ENCODE results near the gene LCN1. TPM values are rescaled to one million over a fixed set of nuclear protein-coding genes. Genes with fewer than 3 reads are reported as not detected.

The LCN1 gene
- total RNA-seq, 1 donor from 2014 or later: not detected

- Mint-ChIP-seq H3K9me3 (peaks cover 9% of the 10 kb centered on the region), H3K36me3 (no peaks in the 10 kb centered on the region), H3K4me3 (no peak overlapping the region), H3K27me3 (ENCODE audit: insufficient read depth, low read depth) (peaks cover 9% of the 10 kb centered on the region), H3K4me1 (no peaks in the 10 kb centered on the region), H3K27ac (no peak overlapping the region)
- no peaks in the 10 kb centered on the region for H3K9me3 ChIP-seq (ENCODE audit: low read depth)
- H3K27ac ChIP-seq: no peak overlapping the region
- no peaks in the 10 kb centered on the region for H3K36me3 ChIP-seq
- H2AFZ ChIP-seq (replicated peaks): no peak overlapping the region
- H3F3A ChIP-seq (ENCODE audit: low read depth): no peaks in the 10 kb centered on the region
- no peaks in the 10 kb centered on the region for H4K20me1 ChIP-seq (ENCODE audit: low read depth)
- H3K9ac ChIP-seq: no peak overlapping the region
- DNase-seq (ENCODE audit: low spot score): no peak
- H3K4me2 ChIP-seq: no peak overlapping the region
- no peak overlapping the region for H3K4me3 ChIP-seq
- TF ChIP-seq EZH2 (IDR thresholded peaks at IDR 0.05) (no peak), EZH2phosphoT487 (IDR thresholded peaks at IDR 0.05) (no peak)
- no peaks in the 10 kb centered on the region for H3K4me1 ChIP-seq
- H3K27me3 ChIP-seq: no peaks in the 10 kb centered on the region
- no peaks in the 10 kb centered on the region for H3K79me2 ChIP-seq (ENCODE audit: low read depth)
Observed at GRCh38 chr9:135566552-135566951, 45.3 kb downstream of the LCN1 start.

GRCh38 chr9:135567311-135567710 lies 46.1 kb downstream of the LCN1 start:
- H3K9me3 Mint-ChIP-seq: peaks cover 9% of the 10 kb centered on the region
- Histone ChIP-seq H3K9ac (no peak overlapping the region), H3K27me3 (no peaks in the 10 kb centered on the region), H2AFZ (replicated peaks) (no peak overlapping the region), H3K36me3 (no peaks in the 10 kb centered on the region), H3K27ac (no peak overlapping the region), H3K79me2 (ENCODE audit: low read depth) (no peaks in the 10 kb centered on the region), H3K4me3 (no peak overlapping the region), H3K4me2 (no peak overlapping the region), H3K4me1 (no peaks in the 10 kb centered on the region), H3K9me3 (ENCODE audit: low read depth) (no peaks in the 10 kb centered on the region), H3F3A (ENCODE audit: low read depth) (no peaks in the 10 kb centered on the region), H4K20me1 (ENCODE audit: low read depth) (no peaks in the 10 kb centered on the region)
- H3K27me3 Mint-ChIP-seq (ENCODE audit: insufficient read depth, low read depth): peaks cover 9% of the 10 kb centered on the region
- H3K4me1 Mint-ChIP-seq: no peaks in the 10 kb centered on the region
- TF ChIP-seq EZH2phosphoT487 (IDR thresholded peaks at IDR 0.05) (no peak), EZH2 (IDR thresholded peaks at IDR 0.05) (no peak), CTCF (IDR thresholded peaks at IDR 0.05) (no peak)
- H3K36me3 Mint-ChIP-seq: no peaks in the 10 kb centered on the region
- H3K27ac Mint-ChIP-seq: no peak overlapping the region
- no peak for DNase-seq (ENCODE audit: low spot score)
- no peak overlapping the region for H3K4me3 Mint-ChIP-seq

- Histone ChIP-seq H3K9me3 (ENCODE audit: low read depth) (no peaks in the 10 kb centered on the region), H3K27ac (no peak overlapping the region), H3F3A (ENCODE audit: low read depth) (no peaks in the 10 kb centered on the region), H3K4me1 (no peaks in the 10 kb centered on the region), H3K4me2 (no peak overlapping the region), H4K20me1 (ENCODE audit: low read depth) (no peaks in the 10 kb centered on the region), H3K36me3 (no peaks in the 10 kb centered on the region), H2AFZ (replicated peaks) (no peak overlapping the region), H3K27me3 (no peaks in the 10 kb centered on the region), H3K79me2 (ENCODE audit: low read depth) (no peaks in the 10 kb centered on the region), H3K9ac (no peak overlapping the region), H3K4me3 (no peak overlapping the region)
- Mint-ChIP-seq H3K9me3 (peaks cover 9% of the 10 kb centered on the region), H3K4me3 (no peak overlapping the region), H3K36me3 (no peaks in the 10 kb centered on the region), H3K4me1 (no peaks in the 10 kb centered on the region), H3K27ac (no peak overlapping the region), H3K27me3 (ENCODE audit: insufficient read depth, low read depth) (peaks cover 9% of the 10 kb centered on the region)
- TF ChIP-seq CTCF (IDR thresholded peaks at IDR 0.05) (no peak), EZH2 (IDR thresholded peaks at IDR 0.05) (no peak), EZH2phosphoT487 (IDR thresholded peaks at IDR 0.05) (no peak)
- DNase-seq (ENCODE audit: low spot score): no peak
Observed at GRCh38 chr9:135568026-135568425, 46.8 kb downstream of the LCN1 start.

- no peak overlapping the region for H3K4me3 Mint-ChIP-seq
- Histone ChIP-seq H3K27ac (no peak overlapping the region), H2AFZ (replicated peaks) (no peak overlapping the region), H3F3A (ENCODE audit: low read depth) (no peaks in the 10 kb centered on the region), H3K9me3 (ENCODE audit: low read depth) (no peaks in the 10 kb centered on the region), H3K4me1 (no peaks in the 10 kb centered on the region), H3K4me3 (no peak overlapping the region), H3K79me2 (ENCODE audit: low read depth) (no peaks in the 10 kb centered on the region), H3K4me2 (no peak overlapping the region), H3K27me3 (no peaks in the 10 kb centered on the region), H4K20me1 (ENCODE audit: low read depth) (no peaks in the 10 kb centered on the region), H3K36me3 (no peaks in the 10 kb centered on the region), H3K9ac (no peak overlapping the region)
- no peak for DNase-seq (ENCODE audit: low spot score)
- no peaks in the 10 kb centered on the region for H3K36me3 Mint-ChIP-seq
- peaks cover 9% of the 10 kb centered on the region for H3K9me3 Mint-ChIP-seq
- H3K27me3 Mint-ChIP-seq (ENCODE audit: insufficient read depth, low read depth): peaks cover 7% of the 10 kb centered on the region
- TF ChIP-seq CTCF (IDR thresholded peaks at IDR 0.05) (no peak), EZH2phosphoT487 (IDR thresholded peaks at IDR 0.05) (no peak)
- no peaks in the 10 kb centered on the region for H3K4me1 Mint-ChIP-seq
- no peak overlapping the region for H3K27ac Mint-ChIP-seq
Observed at GRCh38 chr9:135570456-135570855, 49.2 kb downstream of the LCN1 start.

All from neural progenitor cell (in vitro differentiated cells).